Measurements from ENCODE around the gene TMEM183A.
"Not testable (repeated sequence)": the region's sequence is repeated elsewhere in the genome, so short reads cannot be mapped to it uniquely, and the experiment has no call there.

Gene TMEM183A

DNA sequence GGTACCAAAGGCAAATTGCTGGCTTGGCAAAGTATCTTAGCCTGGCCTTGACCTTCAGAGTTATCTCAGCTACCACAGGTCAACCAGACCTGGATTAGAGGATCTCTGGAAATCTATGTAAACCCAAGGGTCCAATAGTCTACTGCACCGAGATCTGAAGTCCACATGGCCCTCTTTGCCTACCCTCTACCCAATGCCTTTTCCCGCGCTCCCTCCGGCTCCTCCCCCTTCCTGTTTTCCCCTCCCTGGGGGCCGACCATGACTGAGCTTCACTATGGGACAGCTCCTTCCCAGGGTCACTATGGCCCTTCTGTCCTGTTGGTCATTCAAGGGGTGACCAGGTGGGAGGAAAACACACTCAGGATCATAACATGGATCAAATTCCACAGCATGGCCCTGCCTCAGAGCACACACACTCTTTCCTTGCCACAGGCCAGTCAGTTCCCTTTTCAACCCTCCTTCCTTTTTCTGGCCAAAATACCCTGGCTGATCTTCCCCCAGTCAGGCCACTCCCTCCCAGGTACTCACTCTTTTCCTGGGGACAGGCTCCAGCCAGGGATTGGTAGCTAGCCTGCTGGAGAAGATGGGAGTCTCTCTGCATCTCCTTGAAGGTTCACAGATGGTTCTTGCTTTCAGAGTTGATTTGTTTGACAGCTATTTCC is 19.1 kb upstream of the TMEM183A start:
- DNase-seq: no peak

DNA sequence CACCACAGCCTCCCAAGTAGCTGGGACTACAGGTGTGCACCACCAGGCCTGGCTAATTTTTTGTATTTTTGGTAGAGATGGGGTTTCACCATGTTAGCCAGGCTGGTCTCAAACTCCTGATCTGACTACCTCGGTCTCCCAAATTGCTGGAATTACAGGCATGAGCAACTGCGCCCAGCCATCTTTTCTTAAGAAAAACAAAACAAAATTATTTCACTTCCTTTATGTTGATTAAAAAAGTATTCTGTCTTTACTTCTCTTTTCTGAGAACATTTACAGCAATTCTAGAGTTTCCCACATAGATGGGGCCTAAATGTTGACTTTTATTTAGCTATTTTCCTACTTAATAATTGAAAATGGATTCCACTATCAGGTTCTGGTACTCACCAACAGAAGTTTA is 17.3 kb upstream of the TMEM183A start:
- DNase-seq: no peak

DNA sequence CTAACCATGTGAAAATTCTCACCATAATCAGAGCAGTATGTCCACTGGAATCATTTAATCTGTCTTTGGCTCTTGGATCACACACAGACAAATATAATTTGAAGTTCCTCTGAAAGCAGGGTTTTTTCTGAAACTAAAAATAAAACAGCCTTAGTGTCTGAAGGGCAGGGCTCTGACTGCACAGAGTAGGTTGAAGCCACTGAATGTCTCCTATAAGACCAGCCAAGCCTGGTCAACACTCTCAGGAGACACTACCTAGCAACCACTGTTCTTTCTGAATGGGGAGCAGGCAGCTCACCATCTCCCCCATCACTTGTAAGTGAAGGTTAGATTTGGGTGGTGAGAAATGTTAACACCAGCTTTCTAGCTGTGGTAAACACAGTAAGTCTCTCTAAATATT is 16.1 kb upstream of the TMEM183A start:
- no peak for DNase-seq

DNA sequence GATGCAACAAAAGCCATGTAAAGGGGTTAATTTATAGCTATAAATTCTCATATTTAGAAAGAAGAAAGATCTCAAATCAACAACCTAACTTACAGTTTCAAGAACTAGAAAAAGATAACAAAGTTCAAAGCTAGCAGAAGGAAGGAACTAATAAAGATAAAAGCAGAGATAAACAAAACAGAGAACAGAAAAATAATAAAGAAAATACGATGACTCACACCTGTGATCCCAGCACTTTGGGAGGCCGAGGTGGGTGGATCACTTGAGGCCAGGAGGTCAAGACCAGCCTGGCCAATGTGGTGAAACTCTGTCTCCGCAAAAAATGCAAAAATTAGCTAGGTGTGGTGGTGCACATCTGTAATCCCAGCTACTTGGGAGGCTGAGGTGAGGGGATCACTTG is 12.4 kb upstream of the TMEM183A start:
- DNase-seq: no peak

DNA sequence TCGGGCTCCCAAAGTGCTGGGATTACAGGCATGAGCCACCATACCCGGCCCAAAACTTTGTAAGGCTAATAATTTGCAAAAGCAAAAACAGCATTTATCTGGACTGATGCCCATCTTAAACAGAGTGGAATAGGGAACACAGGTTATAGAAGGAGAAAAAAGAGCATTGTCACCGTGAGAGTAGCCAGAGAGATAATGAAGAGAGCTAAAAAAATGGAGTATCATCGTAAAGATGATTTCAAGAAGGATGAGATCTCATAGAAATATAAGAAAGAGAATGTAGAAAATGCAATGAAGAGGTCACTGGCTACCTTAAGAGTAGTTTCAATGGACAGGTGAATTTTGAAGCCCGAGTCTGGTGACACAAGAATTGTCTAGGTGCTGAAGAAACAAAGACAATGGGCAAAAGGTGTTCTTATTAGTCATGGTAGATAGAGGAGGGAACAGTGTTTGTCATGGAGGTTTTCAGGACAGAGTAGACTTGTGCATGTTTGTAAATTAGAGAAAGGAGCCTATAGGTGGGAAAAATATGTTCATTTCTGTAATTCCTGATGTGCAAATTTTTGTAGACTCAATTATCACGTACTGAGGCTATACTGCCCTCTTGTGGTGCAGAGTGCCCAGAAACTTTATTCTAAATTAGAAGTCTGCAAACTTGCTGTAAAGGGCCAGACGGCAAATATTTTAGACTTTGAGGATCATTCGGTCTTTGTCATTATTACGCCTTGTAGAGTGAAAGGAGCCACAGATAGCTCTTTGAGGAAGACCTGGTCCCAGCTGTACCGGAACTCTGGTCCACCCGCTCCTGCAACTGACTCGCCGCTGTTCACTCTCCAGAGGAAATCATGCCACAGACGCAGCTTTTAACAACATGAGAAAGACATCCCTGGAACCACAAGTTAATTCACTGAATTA is 8.1 kb upstream of the TMEM183A start:
- DNase-seq: peak in 4 of 5 donors; percentile 32 to 64 (median 48)

DNA sequence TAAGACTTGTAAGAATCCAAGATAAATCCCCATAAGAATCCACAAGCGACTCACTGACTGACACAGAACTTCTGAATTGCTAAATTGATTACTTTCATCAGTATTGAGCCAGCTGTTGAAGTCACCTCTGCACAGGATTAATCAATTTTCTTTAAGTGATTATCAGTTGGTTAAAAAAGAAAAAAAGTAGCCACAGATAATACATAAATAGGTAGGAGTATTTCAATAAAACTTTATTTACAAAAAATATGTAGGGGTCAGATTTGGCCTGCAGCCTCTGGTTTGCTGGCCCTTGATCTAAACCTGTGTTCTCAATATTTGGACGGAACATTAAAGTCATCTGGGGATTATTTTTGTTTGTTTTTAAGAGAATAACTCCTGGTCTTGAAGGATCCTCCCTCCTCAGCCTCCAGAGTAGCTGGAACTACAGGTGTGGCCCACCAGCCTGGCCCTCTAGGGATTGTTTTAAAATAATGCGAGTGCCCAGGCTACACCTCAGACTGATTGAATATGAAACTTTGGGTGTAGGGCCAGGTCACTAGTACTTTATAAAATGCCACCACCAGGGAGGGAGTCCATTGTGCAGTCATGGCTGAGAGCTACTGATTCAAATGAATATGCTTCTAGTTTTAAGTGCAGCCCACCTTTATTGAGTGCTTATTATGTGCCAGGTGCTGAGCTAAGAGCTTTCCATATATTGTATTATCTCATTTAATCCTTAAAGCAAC is 6.8 kb upstream of the TMEM183A start:
- no peak for DNase-seq

DNA sequence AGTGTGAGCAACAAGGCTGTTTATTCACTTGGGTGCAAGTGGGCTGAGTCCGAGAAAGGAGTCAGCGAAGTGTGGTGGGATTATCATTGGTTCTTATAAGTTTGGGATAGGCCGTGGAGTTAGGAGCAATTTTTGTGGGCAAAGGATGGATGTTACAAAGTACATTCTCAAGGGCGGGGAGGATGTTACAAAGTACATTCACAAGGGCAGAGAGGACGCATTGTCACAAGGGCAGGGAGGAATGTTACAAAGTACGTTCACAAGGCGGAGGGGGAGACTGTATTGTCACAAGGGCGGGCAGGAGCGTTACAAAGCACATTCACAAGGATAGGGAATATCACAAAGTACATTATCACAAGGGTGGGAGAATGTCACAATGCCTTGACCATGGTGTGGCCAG is 5.2 kb upstream of the TMEM183A start:
- DNase-seq: no peak

DNA sequence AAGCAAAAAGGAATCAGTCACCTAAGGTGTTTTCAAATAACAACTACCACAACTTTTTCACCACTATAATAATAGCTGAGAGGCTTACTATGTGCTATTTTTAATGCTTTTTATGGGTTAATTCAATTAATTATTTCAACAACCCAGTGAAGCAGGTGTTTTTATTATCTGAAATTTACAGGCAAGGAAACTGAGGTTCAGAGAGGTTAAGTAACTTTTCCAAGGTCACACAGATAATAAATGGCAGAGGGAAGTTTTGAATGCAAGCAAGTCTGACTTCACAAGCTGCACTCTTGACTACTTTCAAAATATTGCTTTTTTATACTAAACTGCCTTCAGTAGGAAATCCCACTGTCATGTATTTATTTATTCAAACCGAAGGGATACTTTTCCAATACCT is 4.2 kb upstream of the TMEM183A start:
- no peak for DNase-seq

DNA sequence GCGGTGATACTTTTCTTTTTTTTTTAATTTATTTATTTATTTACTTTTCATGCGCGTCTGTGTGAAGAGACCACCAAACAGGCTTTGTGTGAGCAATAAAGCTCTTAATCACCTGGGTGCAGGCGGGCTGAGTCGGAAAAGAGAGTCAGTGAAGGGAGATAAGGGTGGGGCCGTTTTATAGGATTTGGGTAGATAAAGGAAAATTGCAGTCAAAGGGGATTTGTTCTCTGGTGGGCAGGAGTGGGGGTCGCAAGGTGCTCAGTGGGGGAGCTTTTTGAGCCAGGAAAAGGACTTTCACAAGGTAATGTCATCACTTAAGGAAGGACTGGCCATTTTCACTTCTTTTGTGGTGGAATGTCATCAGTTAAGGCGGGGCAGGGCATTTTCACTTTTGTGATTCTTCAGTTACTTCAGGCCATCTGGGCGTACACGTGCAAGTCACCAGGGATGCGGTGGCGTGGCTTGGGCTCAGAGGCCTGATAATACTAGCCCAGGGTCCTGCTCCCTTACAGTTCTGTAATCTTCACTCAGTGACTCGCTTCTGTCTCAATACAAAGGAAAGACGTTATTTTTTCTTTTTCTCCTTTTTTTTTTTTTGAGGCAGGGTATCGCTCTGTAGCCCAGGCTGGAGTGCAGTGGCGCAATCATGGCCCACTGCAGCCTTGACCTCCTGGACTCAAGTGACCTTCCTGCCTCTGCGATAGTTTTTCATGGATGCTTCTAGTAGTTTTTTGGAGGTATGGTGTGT is 1.6 kb upstream of the TMEM183A start:
- not testable (repeated sequence) for DNase-seq

DNA sequence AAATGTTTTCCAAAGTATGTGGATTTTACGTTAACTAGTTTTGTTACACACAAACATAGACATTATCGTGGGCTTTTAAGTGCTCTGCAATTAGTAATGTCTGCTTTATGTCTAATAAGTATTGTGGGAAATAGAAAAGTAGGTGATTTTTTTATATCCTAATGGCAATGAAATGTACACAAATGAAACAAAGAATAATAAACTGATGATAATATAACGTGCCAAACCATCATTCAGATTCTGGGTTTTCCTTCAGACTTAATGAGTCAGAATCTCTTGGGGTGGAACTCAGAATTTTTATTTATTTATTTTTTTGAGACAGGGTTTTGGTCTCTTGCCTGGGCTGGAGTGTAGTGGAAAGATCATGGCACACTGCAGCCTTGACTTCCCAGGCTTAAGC is 2.0 kb downstream of the TMEM183A start:
- no peak for DNase-seq

DNA sequence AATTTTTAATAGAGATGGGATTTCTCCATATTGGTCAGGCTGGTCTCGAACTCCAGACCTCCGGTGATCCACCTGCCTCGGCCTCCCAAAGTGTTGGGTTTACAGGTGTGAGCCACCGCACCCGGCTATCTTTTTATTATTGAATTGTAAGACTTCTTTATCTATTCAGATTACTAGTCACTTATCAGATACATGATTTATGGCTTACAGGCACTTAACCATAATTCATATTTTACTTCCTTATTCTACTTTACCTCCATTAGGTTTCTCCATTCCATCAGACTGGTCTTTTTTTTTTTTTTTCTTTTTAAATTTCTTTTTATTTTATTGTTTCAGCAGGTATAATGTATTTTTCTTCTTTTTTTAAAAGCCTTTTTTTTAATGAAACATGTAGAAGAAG is 4.4 kb downstream of the TMEM183A start:
- DNase-seq: no peak

DNA sequence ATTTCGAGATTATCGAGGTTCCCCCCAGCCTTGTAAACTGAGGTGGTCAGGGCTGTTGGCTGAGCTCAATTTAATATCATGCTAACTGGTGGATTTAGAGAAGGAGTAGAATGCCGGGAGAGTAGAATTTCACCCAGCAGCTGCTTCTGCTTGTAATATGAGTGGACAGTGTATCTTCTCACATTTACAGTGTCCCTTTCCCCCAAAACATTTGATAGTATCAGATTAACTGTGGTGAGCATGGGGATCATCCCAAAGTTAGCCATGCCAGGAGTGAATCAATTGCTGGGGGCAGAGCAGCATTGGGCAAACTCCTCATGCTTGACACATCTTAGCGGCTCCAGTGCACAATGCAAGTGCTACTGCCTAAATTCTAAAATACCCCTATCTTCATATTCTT is 9.9 kb downstream of the TMEM183A start:
- DNase-seq: no peak

DNA sequence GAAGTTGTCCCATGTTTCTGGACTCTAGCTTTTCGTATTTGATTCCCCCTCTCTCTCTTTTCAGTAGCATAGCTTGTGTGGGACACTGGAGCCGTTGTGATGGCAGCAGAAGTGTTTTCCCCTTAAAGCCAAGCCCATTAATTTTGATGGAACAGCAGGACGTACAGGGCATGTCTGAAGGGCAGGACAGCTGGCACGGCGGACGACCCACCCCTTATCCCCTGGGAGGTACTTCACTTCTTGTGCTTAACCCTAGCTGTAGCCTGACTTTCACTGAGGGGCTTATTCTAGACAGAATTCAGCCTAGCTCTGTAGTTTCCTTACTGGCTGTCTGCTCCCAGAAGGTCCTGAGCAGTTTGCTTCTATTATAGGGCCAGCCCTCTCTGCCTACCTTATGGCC is 10.5 kb downstream of the TMEM183A start:
- no peak for DNase-seq

DNA sequence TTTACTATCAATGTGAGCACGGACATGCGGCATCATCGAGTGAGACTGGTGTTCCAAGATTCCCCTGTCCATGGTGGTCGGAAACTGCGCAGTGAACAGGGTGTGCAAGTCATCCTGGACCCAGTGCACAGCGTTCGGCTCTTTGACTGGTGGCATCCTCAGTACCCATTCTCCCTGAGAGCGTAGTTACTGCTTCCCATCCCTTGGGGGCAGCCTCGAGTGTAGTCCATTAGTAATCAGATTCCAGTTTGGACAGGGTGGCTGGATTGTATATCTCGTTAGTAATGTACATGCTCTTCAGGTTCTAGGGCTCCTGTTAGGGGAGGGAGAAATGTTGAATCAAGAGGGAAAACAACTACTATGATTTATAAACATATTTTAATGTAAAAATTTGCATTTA is 15.7 kb downstream of the TMEM183A start:
- DNase-seq: not testable (repeated sequence)

DNA sequence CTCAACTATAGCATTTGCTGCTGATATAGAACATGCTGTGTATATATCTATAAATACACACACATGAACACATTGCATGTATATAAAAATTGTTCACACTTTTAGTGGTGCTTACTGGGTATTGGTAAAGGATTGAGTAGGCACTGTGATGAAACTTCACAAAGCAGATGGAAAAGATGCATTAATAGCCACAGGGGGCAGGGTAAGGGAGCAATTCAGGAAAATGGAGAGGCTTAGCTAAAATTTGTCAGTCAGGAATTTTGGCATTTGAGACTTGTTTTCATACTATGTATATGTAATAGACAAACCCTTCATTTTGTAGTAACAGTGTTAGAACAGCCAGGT is 18.5 kb downstream of the TMEM183A start:
- no peak for DNase-seq

DNA sequence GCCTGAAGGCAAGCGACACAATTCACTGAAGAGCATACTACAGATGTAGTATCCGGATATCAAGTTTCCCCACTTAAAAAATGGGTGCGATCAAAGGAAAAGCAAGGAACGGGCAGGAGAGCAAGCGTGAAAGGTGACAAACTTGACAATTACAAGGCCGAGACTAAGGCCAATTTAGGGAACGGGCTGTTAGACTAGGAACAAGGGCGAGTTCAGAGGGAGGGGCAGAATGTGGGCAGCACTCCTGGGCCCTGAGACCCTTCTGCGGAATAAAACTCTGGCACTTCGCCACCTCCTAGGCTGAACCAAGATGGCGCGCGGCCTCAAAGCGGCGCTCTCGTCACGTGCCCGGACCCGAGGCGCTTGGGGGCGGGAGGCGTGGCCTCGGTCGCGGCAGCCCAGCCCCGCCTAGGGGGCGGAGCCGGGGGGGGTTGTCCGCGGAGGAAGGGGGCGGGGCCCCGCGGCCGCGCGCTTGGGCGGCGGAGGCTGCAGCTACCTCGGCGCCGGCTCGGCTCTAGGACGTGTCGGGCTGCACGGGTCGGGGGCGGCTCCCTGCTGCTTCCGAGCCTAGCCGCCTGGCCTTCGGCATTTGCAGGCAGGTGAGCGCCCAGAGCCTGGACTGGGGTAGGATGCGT is 19.0 kb downstream of the TMEM183A start, which contains the start of gene PPFIA4:
PPFIA4 (plus strand) TSS at position 461 of the 635 bp plus-strand sequence. CDS start 12,518 bp downstream, outside the sequence.
- DNase-seq: peak; percentile 74 to 87 (median 79)

DNA sequence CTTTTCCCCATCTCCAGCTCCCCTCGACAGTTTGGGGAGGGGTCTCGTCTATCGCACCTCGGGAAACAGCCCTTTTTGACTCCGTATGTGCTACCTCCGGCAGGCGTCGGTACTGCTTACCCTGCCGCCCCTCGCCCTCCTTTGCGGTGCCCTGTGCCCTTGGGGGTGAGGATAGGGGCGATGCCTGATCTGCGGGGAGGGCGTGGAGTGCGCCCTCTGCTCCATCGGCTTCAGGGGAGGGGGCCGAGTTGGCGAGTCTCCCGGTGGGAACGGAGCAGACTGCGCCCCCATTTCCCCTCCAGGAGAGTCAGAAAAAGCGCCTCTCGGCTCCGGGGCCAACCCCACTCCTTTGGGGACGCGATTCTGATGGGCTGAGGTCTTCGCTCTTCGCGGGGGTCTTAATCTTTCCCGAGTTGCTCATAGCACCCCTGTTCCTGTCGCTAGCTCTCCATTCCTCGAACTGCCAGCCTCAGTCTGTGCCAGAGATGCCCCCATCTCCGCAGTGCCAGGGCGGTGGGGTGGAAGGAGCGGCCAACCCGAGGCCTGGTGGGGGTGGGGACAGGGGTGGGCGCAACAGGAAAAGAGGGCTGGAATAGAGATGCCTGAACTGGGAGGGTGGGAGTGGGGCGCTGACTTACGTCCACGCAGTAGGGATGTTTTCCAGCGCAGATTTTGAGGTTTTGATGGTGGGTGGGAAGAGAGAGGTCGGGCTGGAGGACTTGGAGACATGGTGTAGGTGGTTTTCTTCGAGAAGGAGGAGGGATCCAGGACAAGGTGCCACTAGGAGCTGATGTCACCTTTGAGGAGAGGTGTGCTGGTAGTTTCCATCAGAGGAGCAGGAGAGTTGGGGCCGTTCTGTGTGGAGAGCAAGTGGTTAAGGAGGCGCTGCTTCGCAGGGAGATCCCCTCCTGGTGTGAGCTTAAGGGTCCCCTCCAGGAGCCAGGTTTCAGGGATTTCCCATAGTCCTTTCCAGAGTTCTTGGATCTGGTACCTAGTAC is 19.8 kb downstream of the TMEM183A start:
- DNase-seq: no peak

DNA sequence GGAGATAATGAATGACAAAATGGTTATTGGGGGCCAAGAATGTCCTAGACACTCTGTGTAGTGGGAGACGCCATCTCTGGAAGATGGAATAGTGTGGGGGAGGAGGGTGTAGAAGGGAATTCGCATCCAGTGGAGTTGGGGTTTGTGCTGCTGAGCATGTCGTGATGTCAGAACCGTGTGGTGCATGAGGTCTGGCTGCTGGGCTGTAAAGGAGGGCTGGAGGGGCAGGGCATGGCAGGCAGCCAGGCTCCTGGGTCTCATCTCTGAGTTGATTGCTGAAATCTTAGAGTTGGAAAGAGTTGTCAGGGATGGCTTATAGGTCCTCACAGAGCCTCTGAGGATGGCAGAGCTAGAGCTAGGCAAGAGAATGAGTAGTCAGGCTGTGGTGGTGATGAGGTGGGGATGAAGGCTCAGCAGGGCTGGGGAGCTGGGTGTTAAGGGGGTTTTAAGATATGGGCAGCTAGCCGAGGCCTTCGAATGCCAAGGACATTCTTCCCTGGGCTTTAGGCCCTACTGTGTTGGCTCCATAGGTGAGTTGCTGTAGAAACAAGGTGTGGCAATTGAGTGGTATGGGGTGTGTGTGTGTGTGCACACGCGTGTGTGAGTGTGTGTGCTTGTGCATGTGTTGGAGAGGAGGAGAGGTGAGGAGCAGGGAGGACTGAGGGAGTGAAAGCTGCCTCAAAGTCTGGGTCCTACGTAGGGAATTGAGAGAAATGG is 21.1 kb downstream of the TMEM183A start:
- no peak for DNase-seq

DNA sequence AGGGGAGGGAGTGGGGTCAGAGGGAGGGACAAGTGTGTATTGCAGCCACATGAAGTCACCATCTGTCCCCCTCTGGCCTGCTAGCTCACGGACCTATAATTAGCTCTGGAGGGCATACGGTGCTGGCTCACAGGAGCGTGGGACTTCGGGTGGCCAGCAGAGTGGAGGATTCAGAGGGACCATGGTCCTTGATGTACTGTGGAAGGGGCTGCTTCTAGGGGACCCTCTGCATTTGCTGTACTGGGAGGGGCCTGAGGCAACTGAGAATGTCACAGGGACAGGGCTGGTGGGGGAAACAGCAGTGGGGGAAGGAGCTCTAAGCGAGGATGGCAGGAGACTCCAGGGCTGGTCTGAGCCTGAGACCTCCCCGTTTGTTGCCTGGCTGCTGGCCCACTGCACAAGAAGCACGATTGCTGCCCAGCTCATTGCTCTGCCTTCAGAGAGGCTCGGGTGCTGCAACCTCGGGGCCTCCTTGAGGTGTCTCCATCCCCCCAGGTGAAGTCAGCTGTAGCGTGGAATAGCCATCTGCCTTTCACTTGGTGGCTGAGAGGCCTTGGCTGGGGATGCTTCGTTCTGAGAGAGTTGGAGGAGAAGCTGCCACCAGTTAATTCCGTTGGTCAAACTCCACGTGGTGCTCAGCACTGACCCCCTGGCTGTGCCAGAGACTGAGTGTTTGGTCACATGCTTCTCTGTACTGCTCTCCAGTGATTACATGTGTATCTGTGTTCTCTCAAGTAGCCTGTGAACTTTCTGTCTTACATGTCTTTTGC is 21.8 kb downstream of the TMEM183A start:
- no peak for DNase-seq

Measured in T-helper 1 cell (primary cell).